Spleen (tissue), 13 donors: Measurements from ENCODE around the gene IQSEC3. TPM values are rescaled to one million over a fixed set of nuclear protein-coding genes. Genes with fewer than 3 reads are reported as not detected.
"Not testable (repeated sequence)": the region's sequence is repeated elsewhere in the genome, so short reads cannot be mapped to it uniquely, and the experiment has no call there.

Experiments
- DNase-seq: peaks from one replicate; pipeline ENCODE4 v3.0.0-alpha.2; 2020
- H3K27ac ChIP-seq, 8 donors: fragments of 200-600 bp; sonication (generic) in 7 of 8; 1 replicate in 4 of 8; 2 replicates in 4 of 8; pipeline versions ENCODE4 v1.5.0 to v1.8.0; 2016 to 2021; ENCODE audit warnings: inconsistent platforms in 4 of 8, mild to moderate bottlenecking in 4 of 8, moderate library complexity in 1 of 8
- H3K27me3 ChIP-seq, 7 donors: fragments of 200-600 bp; sonication (generic) in 6 of 7; replicated peaks in 1 of 7; 1 replicate in 4 of 7; 2 replicates in 3 of 7; pipeline versions ENCODE4 v1.5.0 to v1.8.0; 2016 to 2021; ENCODE audit warnings: inconsistent platforms in 3 of 7, mild to moderate bottlenecking in 1 of 7
- H3K36me3 ChIP-seq, 6 donors: fragments of 200-600 bp; sonication (generic) in 5 of 6; 1 replicate in 4 of 6; 2 replicates in 2 of 6; pipeline versions ENCODE4 v1.5.0 to v1.8.0; 2016 to 2021; ENCODE audit warnings: inconsistent platforms in 2 of 6
- H3K4me1 ChIP-seq, 6 donors: fragments of 200-600 bp; sonication (generic) in 5 of 6; 1 replicate in 3 of 6; 2 replicates in 3 of 6; pipeline versions ENCODE4 v1.5.0 to v1.8.0; 2016 to 2021; ENCODE audit warnings: inconsistent platforms in 3 of 6
- H3K4me3 ChIP-seq, 8 donors: fragments of 200-600 bp; sonication (generic) in 7 of 8; 1 replicate in 4 of 8; 2 replicates in 4 of 8; pipeline versions ENCODE4 v1.5.0 to v1.8.0; 2016 to 2021; ENCODE audit warnings: inconsistent platforms in 4 of 8, mild to moderate bottlenecking in 4 of 8, moderate library complexity in 2 of 8
- H3K9me3 ChIP-seq, 8 donors: fragments of 200-600 bp; sonication (generic) in 7 of 8; 1 replicate in 4 of 8; 2 replicates in 4 of 8; pipeline versions ENCODE4 v1.5.0 to v1.8.0; 2016 to 2021; ENCODE audit warnings: inconsistent platforms in 4 of 8
- POLR2A ChIP-seq, 3 donors: fragments of 450-650 bp; IDR thresholded peaks; one replicate each; pipeline ENCODE4 v1.5.1; 2017; ENCODE audit warnings: antibody characterized with exemption in 3 of 3, mild to moderate bottlenecking in 1 of 3
- POLR2AphosphoS5 ChIP-seq, 3 donors: sonication (generic); formaldehyde crosslinking; IDR thresholded peaks; one replicate each; pipeline ENCODE4 v1.5.1; 2017; ENCODE audit warnings: antibody characterized with exemption in 3 of 3
- WGBS, 5 donors: extraction: QIAGEN DNeasy Blood & Tissue Kit in 3 of 5; methylation state at CpG; one replicate each; pipeline versions ENCODE4 v1.1.5 to v1.1.7; 2013 to 2018; 5-methylcytosine and 5-hydroxymethylcytosine counted together
- intact Hi-C: fragments of 100-400 bp; cut with DNase I; formaldehyde crosslinking; loops from one replicate; pipeline ENCODE4 v1.15.0; 2023; ENCODE audit warnings: low total_unique reads
- long read RNA-seq, 2 donors: transcript quantifications; one replicate each; lab custom pipeline, GENCODE V29; 2026
- polyA plus RNA-seq, 3 donors: library from polyadenylated mRNA; stranded (reverse); fragments of 200-250 nt; gene quantifications; one replicate each; pipeline ENCODE4 v1.2.1, GENCODE V29; 2013
- total RNA-seq, 7 donors: library from RNA; depleted of rRNA in 3 of 7; stranded (reverse); fragments of >200 nt in 3 of 7; fragmentation: NEBNext Ultra II Directional in 4 of 7; extraction: Animal tissue kit (Norgen Biotek cat#: 25700) in 4 of 7; gene quantifications; one replicate each; pipeline versions ENCODE4 v1.1.0 to v1.2.1, GENCODE V29; 2016 to 2021
- TF ChIP-seq, protein P1 (sequence below), 11 experiments: fragments of 200-600 bp in 7 of 11; fragments of 450-650 bp in 4 of 11; sonication (generic) in 4 of 11; IDR thresholded peaks in 8 of 11; conservative IDR thresholded peaks in 3 of 11; 1 replicate in 7 of 11; 2 replicates in 4 of 11; pipeline versions ENCODE4 v1.4.0 to v1.8.0; 2016 to 2021; ENCODE audit warnings: antibody characterized with exemption in 11 of 11, inconsistent platforms in 4 of 11, mild to moderate bottlenecking in 1 of 11
- donor health status: healthy with polysubstance abuse.
- donor health status: DM: no; HTN: no; CAD: no; lungs with moderate emphysema.
- donor health status: DM: no; HTN: no; CAD: no.
- donor health status: Bipolar disorder and iron deficiency.
- donor health status: healthy.
- donor health status: DM: no; HTN: no; CAD: no.
- donor health status: DM: yes; HTN: yes; CAD: no.

The IQSEC3 gene
- total RNA-seq (1 to 10 TPM in 4 of 7 donors, under 1 TPM in 2, not detected in 1; 0.20 to 1.6 (median 1.3) TPM), polyA plus RNA-seq (under 1 TPM; 0.29 to 0.52 (median 0.45) TPM)
- long read RNA-seq, donor 1, result 0 reads
- long read RNA-seq, donor 2, result 0 reads

DNA sequence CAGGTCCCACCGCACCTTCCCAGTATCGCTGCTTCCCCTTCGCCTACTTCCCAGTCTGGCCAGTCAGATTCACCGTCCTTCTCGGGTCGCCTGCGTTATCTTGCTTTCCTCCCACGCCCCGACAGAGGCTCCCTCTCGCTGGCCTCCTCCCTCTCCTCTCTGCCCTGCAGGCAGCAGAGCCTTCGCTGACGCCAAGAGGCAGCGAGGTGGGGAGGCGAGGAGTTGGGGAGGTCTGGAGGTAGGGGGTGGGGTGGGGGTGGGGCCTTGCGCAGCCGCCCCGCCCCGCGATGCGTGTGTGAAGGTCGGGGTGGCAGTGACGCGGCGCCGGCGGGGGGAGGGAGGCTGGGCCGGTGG is at the start of gene IQSEC3:
IQSEC3 (plus strand) TSS at position 340 of the 354 bp plus-strand sequence. CDS start 116 bp downstream, outside the sequence.
- DNase-seq, H3K27ac ChIP-seq, H3K4me3 ChIP-seq, H3K9me3 ChIP-seq, H3K36me3 ChIP-seq, intact Hi-C loops, H3K4me1 ChIP-seq: not testable (repeated sequence)
- WGBS, 5 donors, result 5 to 16% (median 12%) methylated on average over 4 to 19 of the region's 27 CpGs; no CpG with 5 or more reads in 1 of the 5 donors
- H3K27me3 ChIP-seq, result peaks cover 0 to 67% (median 17%) of the 10 kb centered on the region in 7 donors

DNA sequence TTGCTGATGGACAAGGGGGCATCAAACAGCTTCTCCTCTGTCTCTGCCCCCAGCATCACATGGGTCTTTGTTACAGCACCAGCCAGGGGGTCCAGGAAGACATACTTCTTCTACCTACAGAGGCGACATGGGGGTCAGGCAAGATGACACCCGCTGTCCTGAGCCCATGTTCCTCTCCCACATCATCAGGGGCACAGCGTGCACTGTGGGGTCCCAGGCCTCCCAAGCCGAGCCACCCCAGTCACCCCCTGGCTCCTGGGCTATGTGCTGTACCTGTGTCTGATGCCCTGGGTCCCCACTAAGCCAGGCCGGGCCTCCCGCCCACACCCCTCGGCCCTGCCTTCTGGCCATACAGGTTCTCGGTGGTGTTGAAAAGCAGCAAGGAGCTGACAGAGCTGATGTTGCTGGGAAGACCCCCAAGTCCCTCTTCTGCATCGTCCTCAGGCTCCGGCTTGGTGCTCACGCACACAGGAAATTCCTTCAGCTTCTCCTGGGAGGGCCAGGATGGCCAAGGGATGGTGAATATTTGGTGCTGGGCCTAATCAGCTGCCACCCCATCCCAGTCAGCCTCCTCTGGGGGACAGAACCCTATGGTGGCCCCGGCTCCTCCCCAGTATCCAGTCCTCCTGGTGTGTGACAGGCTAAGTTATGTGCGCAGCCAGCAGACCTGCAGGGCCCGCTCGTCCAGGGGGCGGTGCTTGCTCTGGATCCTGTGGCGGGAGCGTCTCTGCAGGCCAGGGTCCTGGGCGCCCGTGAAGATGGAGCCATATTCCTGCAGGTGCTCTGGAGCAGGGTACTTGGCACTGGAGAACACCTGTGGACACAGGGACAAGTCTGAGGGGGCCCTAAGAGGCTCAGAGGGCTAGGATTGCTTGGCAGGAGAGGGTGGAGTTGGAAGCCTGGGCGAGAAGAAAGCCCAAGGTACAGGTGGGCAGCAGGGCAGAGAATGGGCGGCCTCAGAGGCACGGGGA is 48.9 kb upstream of the IQSEC3 start:
- H3K9me3 ChIP-seq, intact Hi-C loops, H3K27me3 ChIP-seq, DNase-seq, H3K27ac ChIP-seq, H3K4me3 ChIP-seq: not testable (repeated sequence)
- H3K36me3 ChIP-seq, result peaks cover 0 to 62% (median 22%) of the 10 kb centered on the region in 6 donors
- 92 to 100% (median 95%) methylated on average over 10 to 19 of the region's 23 CpGs for WGBS, 5 donors
- H3K4me1 ChIP-seq, result peaks cover 0 to 27% (median 16%) of the 10 kb centered on the region in 6 donors

DNA sequence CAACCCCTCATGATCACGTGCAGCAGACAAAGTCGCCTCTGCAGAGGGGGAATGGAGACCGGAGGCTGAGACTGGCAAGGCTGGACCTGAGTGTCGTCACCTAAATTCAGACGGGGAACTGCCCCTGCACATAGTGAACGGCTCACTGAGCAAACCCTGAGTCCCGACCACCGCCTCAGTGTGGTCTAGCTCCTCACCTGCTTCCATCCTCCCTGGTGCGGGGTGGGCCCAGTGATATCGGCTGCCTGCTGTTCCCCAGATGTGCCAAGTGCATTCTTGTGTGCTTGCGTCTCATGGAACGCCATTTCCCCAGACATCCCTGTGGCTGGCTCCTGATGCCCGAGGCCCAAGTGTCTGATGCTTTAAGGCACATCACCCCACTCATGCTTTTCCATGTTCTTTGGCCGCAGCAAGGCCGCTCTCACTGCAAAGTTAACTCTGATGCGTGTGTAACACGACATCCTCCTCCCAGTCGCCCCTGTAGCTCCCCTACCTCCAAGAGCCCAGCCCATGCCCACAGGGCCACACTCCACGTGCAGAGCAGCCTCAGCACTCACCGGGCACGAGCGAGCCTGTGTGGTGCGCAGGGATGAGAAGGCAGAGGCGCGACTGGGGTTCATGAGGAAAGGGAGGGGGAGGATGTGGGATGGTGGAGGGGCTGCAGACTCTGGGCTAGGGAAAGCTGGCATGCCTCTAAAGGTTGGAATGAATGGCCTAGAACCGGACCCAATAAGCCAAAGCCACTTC is 47.6 kb upstream of the IQSEC3 start:
- H3K27ac ChIP-seq, H3K27me3 ChIP-seq, intact Hi-C loops, H3K9me3 ChIP-seq, H3K4me3 ChIP-seq, DNase-seq: not testable (repeated sequence)
- H3K36me3 ChIP-seq, result peaks cover 0 to 65% (median 22%) of the 10 kb centered on the region in 6 donors
- H3K4me1 ChIP-seq, result peaks cover 0 to 22% (median 14%) of the 10 kb centered on the region in 6 donors
- WGBS, 5 donors, result 78 to 98% (median 90%) methylated on average over 6 to 21 of the region's 26 CpGs

DNA sequence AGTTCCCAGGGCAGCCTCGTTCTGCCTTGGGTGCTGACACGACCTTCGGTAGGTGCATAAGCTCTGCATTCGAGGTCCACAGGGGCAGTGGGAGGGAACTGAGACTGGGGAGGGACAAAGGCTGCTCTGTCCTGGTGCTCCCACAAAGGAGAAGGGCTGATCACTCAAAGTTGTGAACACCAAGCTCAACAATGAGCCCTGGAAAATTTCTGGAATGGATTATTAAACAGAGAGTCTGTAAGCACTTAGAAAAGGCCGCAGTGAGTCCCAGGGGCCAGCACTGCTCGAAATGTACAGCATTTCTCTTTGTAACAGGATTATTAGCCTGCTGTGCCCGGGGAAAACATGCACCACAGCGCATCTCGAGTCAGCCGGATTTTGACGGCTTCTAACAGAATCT is 46.7 kb upstream of the IQSEC3 start:
- H3K9me3 ChIP-seq, H3K4me3 ChIP-seq, H3K27ac ChIP-seq, H3K27me3 ChIP-seq, intact Hi-C loops, DNase-seq: not testable (repeated sequence)
- WGBS, 5 donors, result 89 to 96% (median 95%) methylated on average over 6 to 7 of the region's 11 CpGs; no CpG with 5 or more reads in 1 of the 5 donors
- Histone ChIP-seq H3K36me3 (peaks cover 0 to 62% (median 22%) of the 10 kb centered on the region in 6 donors), H3K4me1 (peaks cover 0 to 22% (median 14%) of the 10 kb centered on the region in 6 donors)

DNA sequence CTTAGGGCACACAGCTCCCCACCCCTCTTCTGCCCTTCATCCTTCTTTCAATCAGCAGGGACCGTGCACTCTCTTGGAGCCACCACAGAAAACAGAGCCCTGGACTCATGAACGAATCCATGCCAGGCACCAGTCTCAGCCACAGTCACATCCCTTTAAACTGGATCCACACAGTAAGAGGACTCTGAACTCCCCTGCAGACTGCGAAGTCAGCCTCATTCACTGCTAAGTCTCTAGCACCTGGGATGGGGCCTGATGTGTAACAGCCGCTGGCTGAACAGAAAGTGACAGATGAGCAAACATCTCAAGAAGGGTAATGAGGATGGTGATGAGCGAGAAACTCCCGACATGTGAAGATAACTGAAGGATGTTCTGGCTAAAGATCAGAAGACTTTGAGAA is 45.8 kb upstream of the IQSEC3 start:
- Histone ChIP-seq H3K9me3 (no peaks in the 10 kb centered on the region), H3K4me3 (no peak overlapping the region), H3K36me3 (peaks cover 0 to 55% (median 22%) of the 10 kb centered on the region in 6 donors), H3K4me1 (peaks cover 0 to 22% (median 14%) of the 10 kb centered on the region in 6 donors), H3K27me3 (no peaks in the 10 kb centered on the region), H3K27ac (no peak overlapping the region)
- TF ChIP-seq POLR2AphosphoS5 (IDR thresholded peaks at IDR 0.05) (no peak), POLR2A (IDR thresholded peaks at IDR 0.05) (no peak)
- TF ChIP-seq, protein P1, sequence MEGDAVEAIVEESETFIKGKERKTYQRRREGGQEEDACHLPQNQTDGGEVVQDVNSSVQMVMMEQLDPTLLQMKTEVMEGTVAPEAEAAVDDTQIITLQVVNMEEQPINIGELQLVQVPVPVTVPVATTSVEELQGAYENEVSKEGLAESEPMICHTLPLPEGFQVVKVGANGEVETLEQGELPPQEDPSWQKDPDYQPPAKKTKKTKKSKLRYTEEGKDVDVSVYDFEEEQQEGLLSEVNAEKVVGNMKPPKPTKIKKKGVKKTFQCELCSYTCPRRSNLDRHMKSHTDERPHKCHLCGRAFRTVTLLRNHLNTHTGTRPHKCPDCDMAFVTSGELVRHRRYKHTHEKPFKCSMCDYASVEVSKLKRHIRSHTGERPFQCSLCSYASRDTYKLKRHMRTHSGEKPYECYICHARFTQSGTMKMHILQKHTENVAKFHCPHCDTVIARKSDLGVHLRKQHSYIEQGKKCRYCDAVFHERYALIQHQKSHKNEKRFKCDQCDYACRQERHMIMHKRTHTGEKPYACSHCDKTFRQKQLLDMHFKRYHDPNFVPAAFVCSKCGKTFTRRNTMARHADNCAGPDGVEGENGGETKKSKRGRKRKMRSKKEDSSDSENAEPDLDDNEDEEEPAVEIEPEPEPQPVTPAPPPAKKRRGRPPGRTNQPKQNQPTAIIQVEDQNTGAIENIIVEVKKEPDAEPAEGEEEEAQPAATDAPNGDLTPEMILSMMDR (IDR thresholded peaks at IDR 0.05 in 8 of 11, conservative IDR thresholded peaks at IDR 0.05 in 3 of 11), result no peak
- WGBS, 5 donors, result 45 to 80% (median 63%) methylated on average over 6 of the region's 6 CpGs
- intact Hi-C loops, result no loop called here
- DNase-seq, result no peak
